Measurements from ENCODE around the gene EHMT1. TPM values are rescaled to one million over a fixed set of nuclear protein-coding genes. Genes with fewer than 3 reads are reported as not detected.

Gene EHMT1
- total RNA-seq, 1 donor from 2014 or later, result 64.5 TPM

- Histone ChIP-seq H4K20me1 (ENCODE audit: insufficient read depth, low read length) (peaks cover 78% of the 10 kb centered on the region), H3K36me3 (ENCODE audit: insufficient read depth, low read length) (no peaks in the 10 kb centered on the region), H3K27ac (ENCODE audit: low read depth, low read length) (no peak overlapping the region), H3K27me3 (ENCODE audit: insufficient read depth, low read length) (no peaks in the 10 kb centered on the region), H3K9ac (ENCODE audit: low read length) (no peak overlapping the region), H3K4me2 (ENCODE audit: low read length) (no peak overlapping the region), H3K9me3 (ENCODE audit: insufficient read depth, low read depth, low read length) (no peaks in the 10 kb centered on the region), H2AFZ (ENCODE audit: low read depth, low read length) (no peak overlapping the region), H3K79me2 (ENCODE audit: insufficient read depth, low read length) (peaks cover 96% of the 10 kb centered on the region), H3K4me3 (ENCODE audit: insufficient read depth, low read depth, low read length) (no peak overlapping the region), H3K4me1 (ENCODE audit: insufficient read depth, low read length) (peaks cover 2% of the 10 kb centered on the region)
- Mint-ChIP-seq H3K4me3 (ENCODE audit: unreplicated experiment) (no peak overlapping the region), H3K27ac (ENCODE audit: unreplicated experiment) (no peak overlapping the region), H3K36me3 (ENCODE audit: low read depth, unreplicated experiment) (peaks cover 3% of the 10 kb centered on the region), H3K4me1 (ENCODE audit: low read depth, unreplicated experiment) (peaks cover 27% of the 10 kb centered on the region), H3K9me3 (ENCODE audit: unreplicated experiment) (no peaks in the 10 kb centered on the region), H3K27me3 (ENCODE audit: low read depth, unreplicated experiment) (no peaks in the 10 kb centered on the region)
- FAIRE-seq (no peak), DNase-seq (ENCODE audit: low read depth) (no peak)
- TF ChIP-seq CTCF (IDR thresholded peaks at IDR 0.05; ENCODE audit: insufficient read depth, low read depth, low read length) (no peak), EZH2 (IDR thresholded peaks at IDR 0.05; ENCODE audit: insufficient read depth, low read length) (no peak)
Measured at GRCh38 chr9:137630679-137631078, 11.9 kb downstream of the EHMT1 start.

- no peaks in the 10 kb centered on the region for H3K9me3 ChIP-seq (ENCODE audit: insufficient read depth, low read depth, low read length)
- peaks cover 2% of the 10 kb centered on the region for H3K4me1 ChIP-seq (ENCODE audit: insufficient read depth, low read length)
- peaks cover 3% of the 10 kb centered on the region for H3K36me3 Mint-ChIP-seq (ENCODE audit: low read depth, unreplicated experiment)
- FAIRE-seq, result no peak
- H3K9ac ChIP-seq (ENCODE audit: low read length), result no peak overlapping the region
- H2AFZ ChIP-seq (ENCODE audit: low read depth, low read length), result no peak overlapping the region
- DNase-seq (ENCODE audit: low read depth), result no peak
- no peak overlapping the region for H3K27ac Mint-ChIP-seq (ENCODE audit: unreplicated experiment)
- no peak overlapping the region for H3K27ac ChIP-seq (ENCODE audit: low read depth, low read length)
- H3K4me3 ChIP-seq (ENCODE audit: insufficient read depth, low read depth, low read length), result no peak overlapping the region
- H3K27me3 Mint-ChIP-seq (ENCODE audit: low read depth, unreplicated experiment), result no peaks in the 10 kb centered on the region
- TF ChIP-seq CTCF (IDR thresholded peaks at IDR 0.05; ENCODE audit: insufficient read depth, low read depth, low read length) (no peak), EZH2 (IDR thresholded peaks at IDR 0.05; ENCODE audit: insufficient read depth, low read length) (no peak)
- H3K9me3 Mint-ChIP-seq (ENCODE audit: unreplicated experiment), result no peaks in the 10 kb centered on the region
- no peak overlapping the region for H3K4me2 ChIP-seq (ENCODE audit: low read length)
- H3K36me3 ChIP-seq (ENCODE audit: insufficient read depth, low read length), result no peaks in the 10 kb centered on the region
- peaks cover 97% of the 10 kb centered on the region for H3K79me2 ChIP-seq (ENCODE audit: insufficient read depth, low read length)
- H3K27me3 ChIP-seq (ENCODE audit: insufficient read depth, low read length), result no peaks in the 10 kb centered on the region
- H3K4me1 Mint-ChIP-seq (ENCODE audit: low read depth, unreplicated experiment), result peaks cover 27% of the 10 kb centered on the region
- H4K20me1 ChIP-seq (ENCODE audit: insufficient read depth, low read length), result peaks cover 80% of the 10 kb centered on the region
- H3K4me3 Mint-ChIP-seq (ENCODE audit: unreplicated experiment), result no peak overlapping the region
Measured at GRCh38 chr9:137631345-137632229, 12.8 kb downstream of the EHMT1 start.

Measured in astrocyte (in vitro differentiated cells and primary cell).